GM13976 (cell line): Measurements from ENCODE around the gene SMAP1.

Source experiments
- DNase-seq: peaks from one replicate; pipeline ENCODE4 v3.0.0; 2012; ENCODE audit warnings: low spot score
- in situ Hi-C: fragments of 300-500 bp; cut with MboI; formaldehyde crosslinking; loops from one replicate; pipeline ENCODE4 v1.12.0; 2022; ENCODE audit warnings: low sequenced_read_pairs, mixed read lengths, inconsistent platforms; ENCODE audit not compliant: unreplicated experiment
- TF ChIP-seq, protein P1 (sequence below): IDR thresholded peaks from 2 replicates; pipeline ENCODE4 v1.5.1; 2012; ENCODE audit warnings: borderline replicate concordance, mild to moderate bottlenecking; ENCODE audit not compliant: insufficient read depth; ENCODE audit errors: extremely low read depth, missing control alignments, control extremely low read depth

The SMAP1 gene

DNA sequence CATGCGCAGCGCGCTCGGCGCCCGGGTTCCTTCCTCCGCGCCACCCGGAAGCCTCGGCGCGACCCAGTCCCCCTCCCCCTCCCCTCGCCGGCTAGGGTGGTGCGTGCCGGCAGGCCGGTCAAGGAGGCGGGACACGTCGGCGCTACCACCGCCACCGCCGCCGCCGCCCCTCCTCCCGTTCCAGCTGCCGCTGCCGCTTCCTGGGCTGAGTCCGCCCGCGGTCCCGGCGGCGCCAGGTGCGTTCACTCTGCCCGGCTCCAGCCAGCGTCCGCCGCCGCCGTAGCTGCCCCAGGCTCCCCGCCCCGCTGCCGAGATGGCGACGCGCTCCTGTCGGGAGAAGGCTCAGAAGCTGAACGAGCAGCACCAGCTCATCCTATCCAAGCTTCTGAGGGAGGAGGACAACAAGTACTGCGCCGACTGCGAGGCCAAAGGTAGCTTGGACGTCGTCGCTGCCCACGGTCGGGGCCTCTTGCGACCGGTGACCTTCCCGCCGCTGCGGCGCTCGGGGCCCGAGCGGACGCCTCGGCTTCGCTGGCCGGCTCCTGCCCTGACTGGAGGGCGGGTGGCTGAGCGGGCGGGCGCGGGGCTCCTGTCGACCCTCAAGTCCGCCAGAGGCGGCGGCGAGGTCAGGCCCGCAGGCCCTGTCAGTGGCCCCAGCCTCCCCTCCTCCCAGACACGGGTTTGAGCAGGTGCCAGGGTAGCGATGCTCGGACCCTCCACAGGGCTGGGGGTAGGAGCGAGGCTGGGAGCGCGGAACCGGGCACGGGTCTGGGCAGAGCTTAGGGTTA, at the start of gene SMAP1:
SMAP1 (plus strand) TSS at position 173 of the 788 bp plus-strand sequence; CDS start at position 314, 141 bp downstream.
- in situ Hi-C loops, result no loop called here
- DNase-seq, result peak; percentile 96
- TF ChIP-seq, protein P1, sequence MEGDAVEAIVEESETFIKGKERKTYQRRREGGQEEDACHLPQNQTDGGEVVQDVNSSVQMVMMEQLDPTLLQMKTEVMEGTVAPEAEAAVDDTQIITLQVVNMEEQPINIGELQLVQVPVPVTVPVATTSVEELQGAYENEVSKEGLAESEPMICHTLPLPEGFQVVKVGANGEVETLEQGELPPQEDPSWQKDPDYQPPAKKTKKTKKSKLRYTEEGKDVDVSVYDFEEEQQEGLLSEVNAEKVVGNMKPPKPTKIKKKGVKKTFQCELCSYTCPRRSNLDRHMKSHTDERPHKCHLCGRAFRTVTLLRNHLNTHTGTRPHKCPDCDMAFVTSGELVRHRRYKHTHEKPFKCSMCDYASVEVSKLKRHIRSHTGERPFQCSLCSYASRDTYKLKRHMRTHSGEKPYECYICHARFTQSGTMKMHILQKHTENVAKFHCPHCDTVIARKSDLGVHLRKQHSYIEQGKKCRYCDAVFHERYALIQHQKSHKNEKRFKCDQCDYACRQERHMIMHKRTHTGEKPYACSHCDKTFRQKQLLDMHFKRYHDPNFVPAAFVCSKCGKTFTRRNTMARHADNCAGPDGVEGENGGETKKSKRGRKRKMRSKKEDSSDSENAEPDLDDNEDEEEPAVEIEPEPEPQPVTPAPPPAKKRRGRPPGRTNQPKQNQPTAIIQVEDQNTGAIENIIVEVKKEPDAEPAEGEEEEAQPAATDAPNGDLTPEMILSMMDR, result no peak

DNA sequence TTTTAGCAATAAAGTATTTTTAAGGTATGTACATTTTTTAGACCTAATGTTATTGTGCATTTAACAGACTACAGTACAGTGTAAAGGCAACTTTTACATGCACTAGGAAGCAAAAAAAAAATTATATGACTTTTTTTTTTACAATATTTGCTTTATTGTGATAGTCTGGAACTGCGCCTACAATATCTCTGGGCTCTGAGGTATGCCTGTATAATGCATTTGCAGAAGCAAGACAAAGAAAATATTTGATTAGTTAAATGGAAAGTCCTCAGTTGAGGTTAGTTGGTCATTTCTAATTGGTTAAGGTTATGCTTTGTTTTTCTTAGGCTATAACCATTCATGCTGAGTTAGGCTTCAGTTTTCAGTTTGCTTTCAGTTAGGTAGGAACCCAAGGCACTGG, 46.9 kb upstream of the SMAP1 start:
- TF ChIP-seq, protein P1, result no peak
- DNase-seq, result no peak
- in situ Hi-C loops, result no loop called here

DNA sequence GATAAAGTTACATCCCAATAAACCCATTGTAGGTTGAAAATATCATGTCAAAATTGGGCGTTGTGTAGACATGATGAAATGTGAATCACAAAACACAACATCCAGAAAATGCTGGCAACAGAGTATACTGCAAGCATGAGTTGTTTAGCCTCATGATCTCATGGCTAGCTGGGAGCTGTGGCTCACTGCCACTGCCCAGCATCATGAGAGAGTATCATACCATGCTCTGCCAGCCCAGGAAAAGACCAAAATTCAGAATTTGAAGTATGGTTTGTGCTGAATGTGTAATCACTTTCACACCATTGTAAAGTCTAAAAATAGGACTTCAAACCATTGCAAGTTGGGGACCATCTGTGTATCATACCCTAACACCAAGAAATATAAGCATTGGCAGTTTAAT, 45.2 kb upstream of the SMAP1 start:
- in situ Hi-C loops, result no loop called here

DNA sequence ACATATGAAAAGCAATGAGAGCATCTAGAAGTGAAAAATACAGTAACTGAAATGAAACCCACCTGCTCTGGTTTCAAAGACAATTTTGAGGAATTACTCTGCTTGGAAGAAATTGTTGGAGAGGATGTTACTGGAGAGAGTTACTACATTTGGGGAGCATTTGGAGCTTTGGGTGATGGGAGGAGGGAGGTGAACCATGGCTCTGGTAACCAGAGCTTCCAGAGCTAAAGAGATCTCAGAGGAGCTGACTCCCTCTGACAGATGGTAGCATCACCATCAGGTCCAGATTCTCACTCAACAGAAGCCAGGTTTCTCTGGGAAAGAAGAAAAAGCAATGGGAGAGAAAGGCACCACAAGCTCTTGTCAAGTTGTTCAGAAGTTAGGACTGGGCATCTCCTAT, 42.2 kb upstream of the SMAP1 start:
- no peak for DNase-seq

More for the DNA sequence above, 45.2 kb upstream of the SMAP1 start:
- no peak for DNase-seq
- TF ChIP-seq, protein P1, result no peak

DNA sequence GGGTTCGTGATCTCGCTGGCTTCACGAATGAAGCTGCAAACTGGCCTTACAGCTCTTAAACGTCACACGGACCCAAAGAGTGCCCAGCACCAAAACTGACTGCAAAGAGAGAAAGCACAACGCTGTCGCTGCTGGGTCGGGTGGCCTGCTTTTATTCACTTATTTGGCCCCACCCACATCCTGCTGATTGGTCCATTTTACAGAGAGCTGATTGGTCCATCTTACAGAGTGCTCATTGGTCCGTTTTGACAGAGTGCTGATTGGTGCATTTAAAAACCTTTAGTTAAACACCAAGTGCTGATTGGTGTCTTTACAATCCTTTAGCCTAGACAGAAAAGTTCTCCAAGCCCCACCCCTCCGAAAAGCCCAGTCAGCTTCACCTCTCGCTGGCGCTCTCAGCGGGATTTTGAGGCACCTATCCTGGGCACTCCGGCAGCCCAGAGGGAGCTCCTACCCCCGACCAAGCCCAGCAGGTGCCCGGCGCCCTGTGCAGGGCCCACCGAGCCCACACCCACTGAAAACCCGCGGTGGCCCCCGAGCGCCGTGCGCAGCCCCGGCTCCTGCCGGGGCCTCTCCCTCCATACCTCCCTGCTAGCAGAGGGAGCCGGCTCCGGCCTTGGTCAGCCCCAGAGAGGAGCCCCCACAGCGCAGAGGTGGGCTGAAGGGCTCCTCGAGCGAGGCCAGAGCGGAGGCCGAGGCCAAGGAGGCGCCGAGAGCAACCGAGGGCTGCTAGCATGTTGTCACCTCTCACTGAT, 40.0 kb upstream of the SMAP1 start:
- DNase-seq, result no peak
- TF ChIP-seq, protein P1, result no peak
- in situ Hi-C loops, result no loop called here

More for the DNA sequence above, 42.2 kb upstream of the SMAP1 start:
- in situ Hi-C loops, result no loop called here
- TF ChIP-seq, protein P1, result no peak

DNA sequence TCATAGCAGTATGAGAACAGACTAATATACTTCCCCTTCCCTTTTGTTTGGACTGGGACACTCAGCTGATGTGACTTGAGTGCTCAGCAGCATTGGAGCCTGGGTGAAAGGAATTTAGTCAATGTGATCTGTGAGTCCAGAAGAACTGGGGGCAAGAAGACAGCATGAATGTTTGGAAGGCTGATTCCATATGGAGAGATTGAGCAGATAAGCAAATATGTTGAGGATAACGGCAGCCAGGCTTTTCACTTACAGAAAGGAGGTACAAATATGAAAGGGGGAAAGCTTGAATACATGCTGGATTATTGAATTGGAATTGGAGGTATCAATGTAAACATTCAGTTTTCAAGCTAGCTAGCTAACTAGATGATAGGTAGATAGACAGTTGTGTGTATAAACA, 37.8 kb upstream of the SMAP1 start:
- TF ChIP-seq, protein P1, result no peak
- DNase-seq, result no peak
- in situ Hi-C loops, result no loop called here
